BLaER1 (cell line): ENCODE results near the gene NPY2R.

ENCODE experiments used
- H3K27ac ChIP-seq: shearing (Covaris generic); formaldehyde crosslinking; 2 replicates; pipeline ENCODE4 v1.8.1; 2022
- H3K27me3 ChIP-seq: shearing (Covaris generic); formaldehyde crosslinking; 2 replicates; pipeline ENCODE4 v1.8.1; 2022
- H3K36me3 ChIP-seq: shearing (Covaris generic); formaldehyde crosslinking; 2 replicates; pipeline ENCODE4 v1.8.1; 2022
- H3K4me1 ChIP-seq: shearing (Covaris generic); formaldehyde crosslinking; 2 replicates; pipeline ENCODE4 v1.8.1; 2022
- H3K4me2 ChIP-seq: shearing (Covaris generic); formaldehyde crosslinking; 2 replicates; pipeline ENCODE4 v1.8.1; 2022
- H3K4me3 ChIP-seq: shearing (Covaris generic); formaldehyde crosslinking; 2 replicates; pipeline ENCODE4 v1.8.1; 2022
- H3K9ac ChIP-seq: shearing (Covaris generic); formaldehyde crosslinking; 2 replicates; pipeline ENCODE4 v1.8.1; 2022
- H3K9me3 ChIP-seq: shearing (Covaris generic); formaldehyde crosslinking; 2 replicates; pipeline ENCODE4 v1.8.1; 2022
- H4K20me1 ChIP-seq: shearing (Covaris generic); formaldehyde crosslinking; 2 replicates; pipeline ENCODE4 v1.8.1; 2022
- Cebpa-rat ChIP-seq: shearing (Covaris generic); IDR thresholded peaks from 2 replicates; pipeline ENCODE4 v1.8.1; 2022

Gene NPY2R

GRCh38 chr4:155197757-155198156 is 10.7 kb upstream of the NPY2R start:
- Histone ChIP-seq H3K4me2 (no peak overlapping the region), H3K27ac (no peak overlapping the region), H3K36me3 (no peaks in the 10 kb centered on the region), H3K27me3 (no peaks in the 10 kb centered on the region), H3K9ac (no peak overlapping the region), H3K4me1 (no peaks in the 10 kb centered on the region), H3K4me3 (no peak overlapping the region), H4K20me1 (no peaks in the 10 kb centered on the region), H3K9me3 (no peaks in the 10 kb centered on the region)
- TF ChIP-seq Cebpa-rat: no peak

- H3K4me1 ChIP-seq: no peaks in the 10 kb centered on the region
- H3K9me3 ChIP-seq: peaks cover 12% of the 10 kb centered on the region
- no peak overlapping the region for H3K4me3 ChIP-seq
- no peak overlapping the region for H3K4me2 ChIP-seq
- no peak for TF ChIP-seq Cebpa-rat
- H3K27me3 ChIP-seq: no peaks in the 10 kb centered on the region
- H4K20me1 ChIP-seq: no peaks in the 10 kb centered on the region
- H3K36me3 ChIP-seq: no peaks in the 10 kb centered on the region
- H3K27ac ChIP-seq: no peak overlapping the region
- H3K9ac ChIP-seq: no peak overlapping the region
Measured at GRCh38 chr4:155207534-155208257, 740 bp upstream of the NPY2R start.

GRCh38 chr4:155220025-155220424 is 11.6 kb downstream of the NPY2R start:
- H3K4me3 ChIP-seq: no peak overlapping the region
- H3K9ac ChIP-seq: no peak overlapping the region
- H4K20me1 ChIP-seq: no peaks in the 10 kb centered on the region
- H3K4me2 ChIP-seq: no peak overlapping the region
- no peaks in the 10 kb centered on the region for H3K36me3 ChIP-seq
- TF ChIP-seq Cebpa-rat: no peak
- no peak overlapping the region for H3K27ac ChIP-seq
- no peaks in the 10 kb centered on the region for H3K27me3 ChIP-seq
- H3K9me3 ChIP-seq: no peaks in the 10 kb centered on the region
- no peaks in the 10 kb centered on the region for H3K4me1 ChIP-seq

- no peak for TF ChIP-seq Cebpa-rat
- H3K4me3 ChIP-seq: no peak overlapping the region
- no peaks in the 10 kb centered on the region for H3K36me3 ChIP-seq
- H3K4me2 ChIP-seq: no peak overlapping the region
- H3K9me3 ChIP-seq: no peaks in the 10 kb centered on the region
- H4K20me1 ChIP-seq: no peaks in the 10 kb centered on the region
- no peaks in the 10 kb centered on the region for H3K27me3 ChIP-seq
- no peak overlapping the region for H3K9ac ChIP-seq
- no peak overlapping the region for H3K27ac ChIP-seq
- no peaks in the 10 kb centered on the region for H3K4me1 ChIP-seq
Measured at GRCh38 chr4:155227131-155227530, 18.7 kb downstream of the NPY2R start.

- H3K9me3 ChIP-seq: no peaks in the 10 kb centered on the region
- no peak overlapping the region for H3K27ac ChIP-seq
- no peaks in the 10 kb centered on the region for H3K4me1 ChIP-seq
- no peak for TF ChIP-seq Cebpa-rat
- no peak overlapping the region for H3K4me3 ChIP-seq
- no peaks in the 10 kb centered on the region for H4K20me1 ChIP-seq
- no peak overlapping the region for H3K4me2 ChIP-seq
- H3K9ac ChIP-seq: no peak overlapping the region
- no peaks in the 10 kb centered on the region for H3K36me3 ChIP-seq
- H3K27me3 ChIP-seq: no peaks in the 10 kb centered on the region
Measured at GRCh38 chr4:155228713-155229112, 20.3 kb downstream of the NPY2R start.

GRCh38 chr4:155232432-155232831 is 24.0 kb downstream of the NPY2R start:
- Histone ChIP-seq H4K20me1 (no peaks in the 10 kb centered on the region), H3K9me3 (peaks cover 8% of the 10 kb centered on the region; the same call in 1 of the 2 replicates), H3K36me3 (no peaks in the 10 kb centered on the region), H3K4me2 (no peak overlapping the region), H3K4me3 (no peak overlapping the region), H3K9ac (no peak overlapping the region), H3K4me1 (no peaks in the 10 kb centered on the region), H3K27me3 (no peaks in the 10 kb centered on the region), H3K27ac (no peak overlapping the region)
- no peak for TF ChIP-seq Cebpa-rat

- no peaks in the 10 kb centered on the region for H3K4me1 ChIP-seq
- no peaks in the 10 kb centered on the region for H4K20me1 ChIP-seq
- no peak overlapping the region for H3K9ac ChIP-seq
- no peak overlapping the region for H3K4me2 ChIP-seq
- H3K27ac ChIP-seq: no peak overlapping the region
- peaks cover 8% of the 10 kb centered on the region; the same call in 1 of the 2 replicates for H3K9me3 ChIP-seq
- no peaks in the 10 kb centered on the region for H3K27me3 ChIP-seq
- TF ChIP-seq Cebpa-rat: no peak
- H3K4me3 ChIP-seq: no peak overlapping the region
- H3K36me3 ChIP-seq: no peaks in the 10 kb centered on the region
Measured at GRCh38 chr4:155234206-155234605, 25.8 kb downstream of the NPY2R start.

- Histone ChIP-seq H3K27ac (no peak overlapping the region), H3K4me3 (no peak overlapping the region), H3K9me3 (peaks cover 8% of the 10 kb centered on the region; the same call in 1 of the 2 replicates), H3K36me3 (no peaks in the 10 kb centered on the region), H4K20me1 (no peaks in the 10 kb centered on the region), H3K4me2 (no peak overlapping the region), H3K9ac (no peak overlapping the region), H3K4me1 (no peaks in the 10 kb centered on the region), H3K27me3 (no peaks in the 10 kb centered on the region)
- no peak for TF ChIP-seq Cebpa-rat
Measured at GRCh38 chr4:155237567-155237966, 29.1 kb downstream of the NPY2R start.

- H3K36me3 ChIP-seq: no peaks in the 10 kb centered on the region
- H3K4me2 ChIP-seq: no peak overlapping the region
- no peaks in the 10 kb centered on the region for H3K27me3 ChIP-seq
- no peaks in the 10 kb centered on the region for H3K4me1 ChIP-seq
- no peak for TF ChIP-seq Cebpa-rat
- H3K4me3 ChIP-seq: no peak overlapping the region
- H4K20me1 ChIP-seq: no peaks in the 10 kb centered on the region
- no peak overlapping the region for H3K27ac ChIP-seq
- no peak overlapping the region for H3K9ac ChIP-seq
- H3K9me3 ChIP-seq: peaks cover 8% of the 10 kb centered on the region; the same call in 1 of the 2 replicates
Measured at GRCh38 chr4:155241225-155241624, 32.8 kb downstream of the NPY2R start.

- Histone ChIP-seq H3K4me3 (no peak overlapping the region), H3K4me1 (no peaks in the 10 kb centered on the region), H3K9me3 (peaks cover 6% of the 10 kb centered on the region; the same call in 1 of the 2 replicates), H3K9ac (no peak overlapping the region), H4K20me1 (no peaks in the 10 kb centered on the region), H3K4me2 (no peak overlapping the region), H3K27ac (no peak overlapping the region), H3K27me3 (no peaks in the 10 kb centered on the region), H3K36me3 (no peaks in the 10 kb centered on the region)
- no peak for TF ChIP-seq Cebpa-rat
Measured at GRCh38 chr4:155241664-155242063, 33.2 kb downstream of the NPY2R start.
